Measurements from ENCODE around the gene AOPEP. TPM values are rescaled to one million over a fixed set of nuclear protein-coding genes. Genes with fewer than 3 reads are reported as not detected.

AOPEP gene
- total and polyA plus RNA-seq, 2 donors (not counting 3 experiments of a cell fraction or from before 2014, with no cell fraction given) = 20.2 to 41.6 TPM

DNA sequence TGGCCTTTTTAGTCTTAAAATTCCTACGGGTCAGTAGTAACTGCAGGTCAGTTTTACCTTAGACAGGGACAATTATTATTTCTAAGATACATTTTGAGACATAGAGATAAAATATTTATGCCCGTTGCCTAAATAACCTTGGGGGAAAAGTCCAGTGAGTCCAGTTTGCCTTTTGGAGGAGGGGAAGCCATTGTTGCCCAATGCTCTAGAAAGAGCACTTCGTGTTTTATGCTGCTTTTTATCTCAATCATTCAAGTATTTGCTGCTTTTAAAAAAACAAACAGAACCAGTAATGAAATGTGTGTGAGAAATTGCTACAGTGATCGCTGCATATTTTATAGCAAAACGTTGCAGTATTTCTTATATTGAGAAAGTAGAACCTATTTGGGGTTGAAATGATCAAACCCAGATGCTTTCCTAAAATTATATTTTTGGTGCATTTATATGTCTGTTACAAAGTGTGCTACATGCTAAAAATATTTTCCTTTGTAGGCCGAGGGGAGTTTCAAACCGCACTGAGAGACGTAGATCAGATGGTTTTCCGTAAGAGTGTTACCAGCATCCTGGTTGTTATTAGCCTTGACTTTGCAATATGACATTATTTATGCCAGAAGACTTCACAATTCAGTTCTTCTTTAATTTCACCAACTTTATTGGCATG lies 266.8 kb downstream of the AOPEP start:
- no TSS peak for BruUV-seq (replicated peaks)
- ChIA-PET CTCF (interaction anchor here (2.2 kb wide), 1 partner anchor 13 kb away, joined by 7 read pairs; no protein-coding TSS in a partner anchor), POLR2A (no interaction called here)
- TF ChIP-seq POLR2A (IDR thresholded peaks at IDR 0.05; ENCODE audit: low read depth, low read length) (no peak), GATA2 (IDR thresholded peaks at IDR 0.05; ENCODE audit: insufficient read depth, insufficient read length, low read depth, low read length) (no peak), JUN (IDR thresholded peaks at IDR 0.05; ENCODE audit: borderline replicate concordance, insufficient read depth, insufficient read length, low read depth) (no peak), POLR2AphosphoS5 (IDR thresholded peaks at IDR 0.05; ENCODE audit: insufficient read depth, low read depth, low read length) (no peak), MYC (IDR thresholded peaks at IDR 0.05; ENCODE audit: low read depth, low read length) (no peak), CTCF (IDR thresholded peaks at IDR 0.05; ENCODE audit: extremely low read depth in 1 of 2, insufficient read depth in 1 of 2, low read depth in 1 of 2, low read length in 2 of 2) (no peak), EZH2 (IDR thresholded peaks at IDR 0.05; ENCODE audit: borderline replicate concordance, low read depth, low read length, severe bottlenecking) (no peak), MAX (IDR thresholded peaks at IDR 0.05; ENCODE audit: insufficient read depth, insufficient read length) (no peak), FOS (IDR thresholded peaks at IDR 0.05; ENCODE audit: borderline replicate concordance, insufficient read depth, low read length) (no peak)
- Histone ChIP-seq H3K4me1 (ENCODE audit: control insufficient read depth, extremely low read depth, insufficient read depth, low read length) (peaks cover 15% of the 10 kb centered on the region), H3K27ac (ENCODE audit: insufficient read depth, low read depth, low read length) (no peak overlapping the region), H3K9me3 (replicated peaks; ENCODE audit: control insufficient read depth, insufficient read depth, low read length) (no peaks in the 10 kb centered on the region), H3K4me2 (ENCODE audit: insufficient read depth, low read length) (no peak overlapping the region), H4K20me1 (replicated peaks; ENCODE audit: control insufficient read depth, extremely low read depth, insufficient read depth, low read length) (no peaks in the 10 kb centered on the region), H3K36me3 (ENCODE audit: control insufficient read depth in 2 of 2, extremely low read depth in 1 of 2, insufficient read depth in 2 of 2, low read length in 2 of 2) (no peaks in the 10 kb centered on the region), H3K79me2 (ENCODE audit: control insufficient read depth, insufficient read depth, low read length) (no peaks in the 10 kb centered on the region), H3K9me1 (replicated peaks; ENCODE audit: control insufficient read depth, extremely low read depth, insufficient read depth, low read length) (no peaks in the 10 kb centered on the region), H3K27me3 (ENCODE audit: control insufficient read depth in 2 of 2, insufficient read depth in 2 of 2, low read length in 2 of 2) (no peaks in the 10 kb centered on the region), H3K9ac (replicated peaks; ENCODE audit: extremely low read depth, insufficient read depth, low read length) (no peak overlapping the region), H2AFZ (ENCODE audit: low read depth, low read length) (no peak overlapping the region), H3K4me3 (replicated peaks in 1 of 3; ENCODE audit: insufficient read depth in 1 of 3, low read depth in 1 of 3, low read length in 3 of 3) (no peak overlapping the region)
- no peak for FAIRE-seq
- intact Hi-C loops (cut with micrococcal nuclease) (no loop called here), dilution Hi-C loops (cut with MboI; ENCODE audit: extremely low pct_ligation_motif_present, low sequenced_read_pairs) (no loop called here)
- no peak for DNase-seq (ENCODE audit: low read depth, low spot score)

Data from endothelial cell of umbilical vein (primary cell).